ENCODE results near the gene CCT4.
"Not testable (repeated sequence)": the region's sequence is repeated elsewhere in the genome, so short reads cannot be mapped to it uniquely, and the experiment has no call there.

Gene CCT4

DNA sequence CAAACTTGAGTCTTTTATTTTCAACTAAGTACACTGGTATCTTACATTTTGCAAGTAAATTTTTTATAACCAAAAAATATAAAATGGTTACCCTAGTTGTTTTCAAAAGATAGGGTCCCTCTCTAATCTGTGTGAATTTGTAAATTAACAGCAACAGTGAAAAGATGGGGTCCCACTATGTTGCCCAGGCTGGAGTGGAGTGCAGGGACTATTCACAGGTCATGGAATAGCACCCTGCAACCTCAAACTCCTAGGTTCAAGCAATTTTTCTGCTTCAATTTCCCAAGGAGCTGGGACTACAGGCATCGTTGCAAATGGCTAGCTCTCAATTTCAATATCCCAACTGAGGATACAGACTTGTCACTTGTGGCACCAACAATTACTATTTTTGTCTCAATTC is 12.1 kb downstream of the CCT4 start:
- Mint-ChIP-seq H3K27me3 (ENCODE audit: low read depth) (no peaks in the 10 kb centered on the region), H3K4me1 (no peaks in the 10 kb centered on the region)

DNA sequence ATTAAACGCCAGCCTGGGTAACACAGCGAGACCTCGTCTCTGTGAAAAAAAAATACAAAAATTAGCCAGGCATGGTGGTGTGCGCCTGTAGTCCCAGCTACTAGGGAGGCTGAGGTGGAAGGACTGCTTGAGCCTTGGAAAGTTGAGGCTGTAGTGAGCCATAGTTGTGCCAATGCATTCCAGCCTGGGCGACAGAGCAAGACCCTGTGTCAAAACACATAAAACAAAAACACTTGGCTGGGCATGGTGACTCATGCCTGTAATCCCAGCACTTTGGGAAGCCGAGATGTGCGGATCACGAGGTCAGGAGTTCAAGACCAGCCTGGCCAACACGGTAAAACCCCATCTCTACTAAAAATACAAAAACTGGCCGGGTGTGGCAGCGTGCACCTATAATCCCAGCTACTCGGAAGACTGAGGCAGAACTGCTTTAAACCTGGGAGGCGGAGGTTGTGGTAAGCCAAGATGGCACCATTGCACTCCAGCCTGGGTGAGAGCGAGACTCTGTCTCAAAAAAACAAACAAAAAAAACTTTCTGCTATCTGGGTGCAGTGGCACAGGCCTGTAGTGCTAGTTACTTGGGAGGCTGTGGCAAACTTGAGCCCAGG is 21.9 kb downstream of the CCT4 start:
- not testable (repeated sequence) for H3K4me3 Mint-ChIP-seq; H3K27ac Mint-ChIP-seq; H3K9me3 Mint-ChIP-seq; H3K4me1 Mint-ChIP-seq; H3K27me3 Mint-ChIP-seq (ENCODE audit: low read depth)
- H3K36me3 Mint-ChIP-seq (ENCODE audit: low read depth): peaks cover 88% of the 10 kb centered on the region

More for the DNA sequence above, 12.1 kb downstream of the CCT4 start:
- TF ChIP-seq, protein P1, sequence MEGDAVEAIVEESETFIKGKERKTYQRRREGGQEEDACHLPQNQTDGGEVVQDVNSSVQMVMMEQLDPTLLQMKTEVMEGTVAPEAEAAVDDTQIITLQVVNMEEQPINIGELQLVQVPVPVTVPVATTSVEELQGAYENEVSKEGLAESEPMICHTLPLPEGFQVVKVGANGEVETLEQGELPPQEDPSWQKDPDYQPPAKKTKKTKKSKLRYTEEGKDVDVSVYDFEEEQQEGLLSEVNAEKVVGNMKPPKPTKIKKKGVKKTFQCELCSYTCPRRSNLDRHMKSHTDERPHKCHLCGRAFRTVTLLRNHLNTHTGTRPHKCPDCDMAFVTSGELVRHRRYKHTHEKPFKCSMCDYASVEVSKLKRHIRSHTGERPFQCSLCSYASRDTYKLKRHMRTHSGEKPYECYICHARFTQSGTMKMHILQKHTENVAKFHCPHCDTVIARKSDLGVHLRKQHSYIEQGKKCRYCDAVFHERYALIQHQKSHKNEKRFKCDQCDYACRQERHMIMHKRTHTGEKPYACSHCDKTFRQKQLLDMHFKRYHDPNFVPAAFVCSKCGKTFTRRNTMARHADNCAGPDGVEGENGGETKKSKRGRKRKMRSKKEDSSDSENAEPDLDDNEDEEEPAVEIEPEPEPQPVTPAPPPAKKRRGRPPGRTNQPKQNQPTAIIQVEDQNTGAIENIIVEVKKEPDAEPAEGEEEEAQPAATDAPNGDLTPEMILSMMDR (IDR thresholded peaks at IDR 0.05; ENCODE audit: unreplicated experiment in 3 of 3): no peak
- Mint-ChIP-seq H3K4me3 (no peak overlapping the region), H3K36me3 (ENCODE audit: low read depth) (peaks cover 75% of the 10 kb centered on the region), H3K27ac (no peak overlapping the region), H3K9me3 (no peaks in the 10 kb centered on the region)

DNA sequence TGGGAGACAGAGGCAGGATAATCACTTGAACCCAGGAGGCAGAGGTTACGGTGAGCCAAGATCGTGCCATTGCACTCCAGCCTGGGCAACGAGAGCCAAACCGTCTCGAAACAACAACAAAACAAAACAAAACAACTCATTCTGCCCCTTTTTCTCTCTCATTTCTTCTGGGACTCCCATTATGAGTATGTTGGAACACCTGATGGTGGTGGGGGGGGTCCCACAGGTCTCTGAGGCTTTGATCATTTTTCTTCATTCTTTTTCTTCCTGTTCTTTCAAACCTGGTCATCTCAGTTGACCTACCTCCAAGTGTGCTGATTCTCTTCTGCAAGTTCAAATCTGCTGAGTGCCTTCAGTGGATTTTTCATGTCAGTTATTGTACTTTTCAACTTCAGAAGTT is 26.4 kb downstream of the CCT4 start:
- Mint-ChIP-seq H3K27ac (no peak overlapping the region), H3K4me1 (no peaks in the 10 kb centered on the region), H3K9me3 (peaks cover 9% of the 10 kb centered on the region), H3K36me3 (ENCODE audit: low read depth) (peaks cover 59% of the 10 kb centered on the region), H3K27me3 (ENCODE audit: low read depth) (no peaks in the 10 kb centered on the region), H3K4me3 (no peak overlapping the region)
- TF ChIP-seq, protein P1 (IDR thresholded peaks at IDR 0.05; ENCODE audit: unreplicated experiment in 3 of 3): no peak

DNA sequence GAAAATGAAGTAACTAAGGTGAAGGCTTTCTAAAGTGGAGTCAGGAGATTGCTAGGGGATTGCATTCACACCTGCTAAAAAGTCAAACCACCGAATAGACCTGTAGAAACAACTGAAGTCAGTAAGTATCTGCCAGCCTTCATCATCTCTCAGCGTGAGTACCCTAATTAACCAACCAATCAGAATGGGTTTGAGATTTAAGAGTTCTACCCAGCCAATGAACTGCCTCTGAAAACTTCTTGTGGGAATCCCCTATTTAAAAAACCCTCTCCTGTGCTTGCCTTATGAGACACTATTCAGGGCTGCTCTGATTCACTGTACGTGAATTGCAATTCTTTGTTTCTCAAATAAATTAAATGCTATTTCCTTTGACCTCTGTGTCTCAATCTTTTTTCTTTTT is 31.2 kb downstream of the CCT4 start:
- H3K27ac Mint-ChIP-seq: no peak overlapping the region

DNA sequence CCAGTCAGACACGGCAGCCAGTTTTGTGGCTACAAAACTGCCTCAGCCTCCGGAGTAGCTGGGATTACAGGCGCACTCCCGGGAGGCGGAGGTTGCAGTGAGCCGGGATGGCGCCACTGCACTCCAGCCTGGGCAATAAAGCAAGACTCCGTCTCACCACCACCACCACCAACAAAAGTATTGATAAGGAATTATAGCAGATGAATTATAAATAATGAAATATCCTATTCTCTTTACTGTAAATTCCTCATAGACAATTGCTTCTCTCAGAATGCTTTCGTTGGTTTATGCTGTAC is 33.2 kb downstream of the CCT4 start:
- Mint-ChIP-seq H3K27me3 (ENCODE audit: low read depth) (no peaks in the 10 kb centered on the region), H3K36me3 (ENCODE audit: low read depth) (no peaks in the 10 kb centered on the region), H3K4me3 (peak overlapping the region; percentile 92 to 94 (median 93)), H3K27ac (peak overlapping the region; percentile 95 to 96 (median 96)), H3K9me3 (no peaks in the 10 kb centered on the region), H3K4me1 (peaks cover 5% of the 10 kb centered on the region)
- TF ChIP-seq, protein P1 (IDR thresholded peaks at IDR 0.05; ENCODE audit: unreplicated experiment in 3 of 3): no peak

More for the DNA sequence above, 31.2 kb downstream of the CCT4 start:
- H3K4me1 Mint-ChIP-seq: peaks cover 5% of the 10 kb centered on the region
- H3K4me3 Mint-ChIP-seq: peak overlapping the region in 1 of 3 experiments; percentile 7
- no peaks in the 10 kb centered on the region for H3K27me3 Mint-ChIP-seq (ENCODE audit: low read depth)
- H3K9me3 Mint-ChIP-seq: peaks cover 5% of the 10 kb centered on the region
- TF ChIP-seq, protein P1 (IDR thresholded peaks at IDR 0.05; ENCODE audit: unreplicated experiment in 3 of 3): no peak
- H3K36me3 Mint-ChIP-seq (ENCODE audit: low read depth): peaks cover 14% of the 10 kb centered on the region

DNA sequence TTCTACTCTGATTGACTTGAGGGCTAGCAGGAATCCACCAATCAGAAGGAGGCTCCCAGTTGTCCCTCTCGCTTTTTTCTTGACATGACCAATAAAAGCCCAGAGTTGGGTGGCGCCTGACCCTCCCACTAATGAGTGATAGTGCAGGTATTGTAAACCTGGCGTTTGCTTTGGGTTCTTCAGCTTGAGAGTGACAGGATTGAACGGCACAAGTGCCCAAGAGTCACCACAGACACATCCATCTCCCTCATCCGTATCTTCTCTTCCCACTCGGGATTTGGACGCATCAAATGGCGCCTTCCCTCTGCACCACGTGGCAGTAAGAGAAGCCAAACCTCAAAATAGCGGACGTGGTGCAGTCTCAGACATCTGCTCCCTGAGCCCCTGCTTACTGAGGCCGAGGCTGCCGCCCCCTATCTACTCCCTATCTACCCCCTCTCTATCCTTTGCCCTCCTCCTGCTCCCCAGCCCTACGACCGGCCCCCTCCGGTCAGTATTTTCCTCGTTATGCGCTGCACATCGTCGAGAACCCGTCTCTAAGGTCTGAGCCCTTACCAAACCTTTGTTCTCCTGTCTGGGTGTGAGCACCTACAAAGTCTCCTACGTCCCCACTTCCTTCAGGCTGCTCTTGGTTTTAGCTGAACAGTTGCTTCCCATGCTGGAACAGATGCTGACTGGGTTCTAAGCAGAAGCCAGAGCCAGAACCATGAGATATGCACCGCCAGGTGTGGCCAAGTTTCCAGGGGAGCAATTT is 33.7 kb downstream of the CCT4 start:
- Mint-ChIP-seq H3K27ac (peak overlapping the region; percentile 95 to 96 (median 96)), H3K36me3 (ENCODE audit: low read depth) (no peaks in the 10 kb centered on the region), H3K9me3 (no peaks in the 10 kb centered on the region), H3K27me3 (ENCODE audit: low read depth) (no peaks in the 10 kb centered on the region), H3K4me1 (peaks cover 5% of the 10 kb centered on the region), H3K4me3 (peak overlapping the region; percentile 92 to 94 (median 93))
- TF ChIP-seq, protein P1 (IDR thresholded peaks at IDR 0.05; ENCODE audit: unreplicated experiment in 3 of 3): no peak
